Endothelial cell of umbilical vein (primary cell): Measurements from ENCODE around the gene C20orf141. TPM values are rescaled to one million over a fixed set of nuclear protein-coding genes. Genes with fewer than 3 reads are reported as not detected.
"Not testable (repeated sequence)": the region's sequence is repeated elsewhere in the genome, so short reads cannot be mapped to it uniquely, and the experiment has no call there.

Experiments used
- BruUV-seq: library from RNA; stranded (reverse); fragments of 400-500 nt; replicated peaks from 2 replicates; lab custom pipeline; 2021; lab: Mats Ljungman, UMichigan
- CTCF ChIA-PET: fragments of 300-600, 350-600 bp; sonication (Branson Sonifier 250); formaldehyde crosslinking; loops from one replicate; lab custom pipeline; 2021; ENCODE audit warnings: antibody characterized with exemption, inconsistent platforms; lab: Charles Lee
- POLR2A ChIA-PET: fragments of 300-600, 350-600 bp; sonication (Branson Sonifier 250); formaldehyde crosslinking; loops from one replicate; lab custom pipeline; 2021; ENCODE audit warnings: antibody characterized with exemption, inconsistent platforms; lab: Charles Lee
- DNase-seq: peaks from one replicate; pipeline ENCODE4 v3.0.0-alpha.2; 2011; ENCODE audit warnings: low read depth, low spot score
- FAIRE-seq: peaks from 2 replicates; lab custom pipeline; 2011; peaks lifted over from hg19 to GRCh38; lab: Jason Lieb, UNC
- H2AFZ ChIP-seq: 2 replicates; pipeline ENCODE4 v1.6.0; 2012; ENCODE audit warnings: low read depth, low read length, control low read depth, inconsistent platforms
- H3K27ac ChIP-seq: 2 replicates; pipeline ENCODE4 v1.5.1; 2011; ENCODE audit warnings: low read depth, mild to moderate bottlenecking, control low read depth, low read length, moderate library complexity; ENCODE audit not compliant: insufficient read depth
- H3K27me3 ChIP-seq, 2 experiments: 2 replicates each; pipeline versions ENCODE4 v1.6.0 to v1.6.1; 2011; ENCODE audit warnings: low read length in 2 of 2, mixed read lengths in 1 of 2; ENCODE audit not compliant: control insufficient read depth in 2 of 2, insufficient read depth in 2 of 2
- H3K36me3 ChIP-seq, 2 experiments: 2 replicates in 1 of 2; 3 replicates in 1 of 2; pipeline ENCODE4 v1.5.1; 2011; ENCODE audit warnings: low read length in 2 of 2, mild to moderate bottlenecking in 1 of 2, moderate library complexity in 1 of 2; ENCODE audit not compliant: control insufficient read depth in 2 of 2, insufficient read depth in 2 of 2; ENCODE audit errors: extremely low read depth in 1 of 2
- H3K4me1 ChIP-seq: 3 replicates; pipeline ENCODE4 v1.5.1; 2011; ENCODE audit warnings: mild to moderate bottlenecking, low read length; ENCODE audit not compliant: control insufficient read depth, insufficient read depth; ENCODE audit errors: extremely low read depth
- H3K4me2 ChIP-seq: 2 replicates; pipeline ENCODE4 v1.6.1; 2011; ENCODE audit warnings: low read length, control low read depth, mixed read lengths; ENCODE audit not compliant: insufficient read depth
- H3K4me3 ChIP-seq, 3 experiments: fragments of 200-600 bp in 1 of 3; sonication (generic), shearing (Covaris generic) in 1 of 3; replicated peaks in 1 of 3; 2 replicates each; pipeline ENCODE4 v1.5.1; 2011 to 2016; ENCODE audit warnings: control low read depth in 3 of 3, low read length in 3 of 3, mild to moderate bottlenecking in 2 of 3, inconsistent platforms in 1 of 3, low read depth in 1 of 3, moderate library complexity in 1 of 3; ENCODE audit not compliant: insufficient read depth in 1 of 3
- H3K79me2 ChIP-seq: 2 replicates; pipeline ENCODE4 v1.6.0; 2012; ENCODE audit warnings: low read length, inconsistent platforms; ENCODE audit not compliant: control insufficient read depth, insufficient read depth
- H3K9ac ChIP-seq: replicated peaks from 2 replicates; pipeline ENCODE3; 2011; ENCODE audit warnings: low read length, control low read depth; ENCODE audit not compliant: insufficient read depth; ENCODE audit errors: extremely low read depth
- H3K9me1 ChIP-seq: replicated peaks from 3 replicates; pipeline ENCODE4 v1.6.0; 2011; ENCODE audit warnings: mild to moderate bottlenecking, low read length; ENCODE audit not compliant: control insufficient read depth, insufficient read depth; ENCODE audit errors: extremely low read depth
- H3K9me3 ChIP-seq: replicated peaks from 2 replicates; pipeline ENCODE4 v1.5.1; 2012; ENCODE audit warnings: low read length, inconsistent platforms; ENCODE audit not compliant: control insufficient read depth, insufficient read depth
- H4K20me1 ChIP-seq: replicated peaks from 2 replicates; pipeline ENCODE3; 2011; ENCODE audit warnings: mild to moderate bottlenecking, low read length; ENCODE audit not compliant: control insufficient read depth, insufficient read depth; ENCODE audit errors: extremely low read depth
- EZH2 ChIP-seq: IDR thresholded peaks from 2 replicates; pipeline ENCODE4 v1.6.1; 2012; ENCODE audit warnings: borderline replicate concordance, low read depth, mild to moderate bottlenecking, moderate library complexity, low read length, inconsistent platforms; ENCODE audit not compliant: severe bottlenecking
- FOS ChIP-seq: IDR thresholded peaks from 2 replicates; pipeline ENCODE4 v1.6.1; 2011; ENCODE audit warnings: mild to moderate bottlenecking, low read length, moderate library complexity, borderline replicate concordance; ENCODE audit not compliant: insufficient read depth
- GATA2 ChIP-seq: IDR thresholded peaks from 2 replicates; pipeline ENCODE4 v1.7.0; 2011; ENCODE audit warnings: low read depth, mild to moderate bottlenecking, moderate library complexity, mixed read lengths, low read length; ENCODE audit not compliant: insufficient read length, insufficient read depth
- JUN ChIP-seq: IDR thresholded peaks from 2 replicates; pipeline ENCODE4 v1.6.1; 2011; ENCODE audit warnings: borderline replicate concordance, low read depth; ENCODE audit not compliant: insufficient read length, insufficient read depth
- MYC ChIP-seq: IDR thresholded peaks from one replicate; pipeline ENCODE4 v1.6.1; 2011; ENCODE audit warnings: mild to moderate bottlenecking, low read depth, low read length
- POLR2A ChIP-seq: IDR thresholded peaks from 2 replicates; pipeline ENCODE4 v1.6.1; 2012; ENCODE audit warnings: low read depth, mild to moderate bottlenecking, control low read depth, low read length
- POLR2AphosphoS5 ChIP-seq: IDR thresholded peaks from 2 replicates; pipeline ENCODE4 v1.6.1; 2012; ENCODE audit warnings: low read depth, mild to moderate bottlenecking, control low read depth, low read length, moderate library complexity; ENCODE audit not compliant: insufficient read depth
- dilution Hi-C: fragments of 300-500 bp; cut with MboI; formaldehyde crosslinking; loops from one replicate; pipeline ENCODE4 v1.15.0; 2019; ENCODE audit warnings: low sequenced_read_pairs; ENCODE audit not compliant: extremely low pct_ligation_motif_present
- intact Hi-C: fragments of 100-400 bp; cut with micrococcal nuclease; formaldehyde crosslinking; loops from one replicate; pipeline ENCODE4 v1.10.0; 2022
- polyA plus RNA-seq, 4 experiments: library from polyadenylated mRNA; depleted of rRNA in 3 of 4; stranded (reverse) in 3 of 4; unstranded in 1 of 4; fragments of >200 nt; gene quantifications; 2 replicates each; pipeline versions ENCODE4 v1.2.1 to v1.2.3, GENCODE V29; 2011 to 2012; ENCODE audit warnings: missing spikeins in 1 of 4
- total RNA-seq: library from RNA; stranded (reverse); gene quantifications from 2 replicates; pipeline ENCODE4 v1.2.3, GENCODE V29; 2021
- TF ChIP-seq, protein P1 (sequence below), 2 donors: IDR thresholded peaks; 1 replicate in 1 of 2; 2 replicates in 1 of 2; pipeline ENCODE4 v1.5.1; 2011; ENCODE audit warnings: low read length in 2 of 2, mild to moderate bottlenecking in 2 of 2, moderate library complexity in 2 of 2, control low read depth in 1 of 2, inconsistent platforms in 1 of 2, low read depth in 1 of 2; ENCODE audit not compliant: insufficient read depth in 1 of 2; ENCODE audit errors: extremely low read depth in 1 of 2
- TF ChIP-seq, protein P2 (sequence below): IDR thresholded peaks from 2 replicates; pipeline ENCODE4 v1.6.1; 2011; ENCODE audit not compliant: insufficient read depth, insufficient read length

Gene C20orf141
- total and polyA plus RNA-seq, 2 donors (not counting 3 experiments of a cell fraction or from before 2014, with no cell fraction given), result not detected

DNA sequence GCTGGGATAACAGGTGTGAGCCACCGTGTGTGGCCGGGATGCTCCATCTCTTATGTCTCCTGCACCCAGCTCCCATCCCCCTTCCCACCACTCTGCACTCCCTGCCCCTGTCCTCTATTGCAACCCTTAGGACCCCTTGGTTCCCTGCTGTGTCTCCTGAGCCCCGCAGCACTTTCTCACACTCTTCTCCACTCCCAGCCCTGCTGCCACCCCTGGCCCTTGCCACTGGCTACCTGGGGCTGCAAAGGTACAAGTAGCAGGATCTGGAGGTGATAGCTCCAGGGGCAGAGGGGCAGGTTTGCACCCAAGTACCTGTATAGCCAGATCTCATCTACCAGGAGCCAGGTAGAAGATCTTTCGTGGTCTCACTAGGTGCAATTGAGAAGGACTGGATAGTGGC, 7.8 kb upstream of the C20orf141 start:
- Histone ChIP-seq H4K20me1 (no peaks in the 10 kb centered on the region), H3K4me2 (no peak overlapping the region), H3K4me1 (no peaks in the 10 kb centered on the region), H3K27ac (no peak overlapping the region), H2AFZ (no peak overlapping the region), H3K79me2 (no peaks in the 10 kb centered on the region), H3K9me3 (no peaks in the 10 kb centered on the region), H3K27me3 (peaks cover 40 to 63% of the 10 kb centered on the region in 2 experiments), H3K9me1 (no peaks in the 10 kb centered on the region), H3K36me3 (no peaks in the 10 kb centered on the region), H3K9ac (no peak overlapping the region), H3K4me3 (no peak overlapping the region)
- intact Hi-C loops (no loop called here), dilution Hi-C loops (no loop called here)
- ChIA-PET POLR2A (no interaction called here), CTCF (no interaction called here)
- no TSS peak for BruUV-seq
- no peak for TF ChIP-seq MYC
- TF ChIP-seq POLR2AphosphoS5, result no peak
- no peak for TF ChIP-seq JUN
- TF ChIP-seq POLR2A, result no peak
- no peak for TF ChIP-seq FOS
- no peak for TF ChIP-seq GATA2
- no peak for TF ChIP-seq EZH2
- TF ChIP-seq, protein P1, sequence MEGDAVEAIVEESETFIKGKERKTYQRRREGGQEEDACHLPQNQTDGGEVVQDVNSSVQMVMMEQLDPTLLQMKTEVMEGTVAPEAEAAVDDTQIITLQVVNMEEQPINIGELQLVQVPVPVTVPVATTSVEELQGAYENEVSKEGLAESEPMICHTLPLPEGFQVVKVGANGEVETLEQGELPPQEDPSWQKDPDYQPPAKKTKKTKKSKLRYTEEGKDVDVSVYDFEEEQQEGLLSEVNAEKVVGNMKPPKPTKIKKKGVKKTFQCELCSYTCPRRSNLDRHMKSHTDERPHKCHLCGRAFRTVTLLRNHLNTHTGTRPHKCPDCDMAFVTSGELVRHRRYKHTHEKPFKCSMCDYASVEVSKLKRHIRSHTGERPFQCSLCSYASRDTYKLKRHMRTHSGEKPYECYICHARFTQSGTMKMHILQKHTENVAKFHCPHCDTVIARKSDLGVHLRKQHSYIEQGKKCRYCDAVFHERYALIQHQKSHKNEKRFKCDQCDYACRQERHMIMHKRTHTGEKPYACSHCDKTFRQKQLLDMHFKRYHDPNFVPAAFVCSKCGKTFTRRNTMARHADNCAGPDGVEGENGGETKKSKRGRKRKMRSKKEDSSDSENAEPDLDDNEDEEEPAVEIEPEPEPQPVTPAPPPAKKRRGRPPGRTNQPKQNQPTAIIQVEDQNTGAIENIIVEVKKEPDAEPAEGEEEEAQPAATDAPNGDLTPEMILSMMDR (IDR thresholded peaks at IDR 0.05; ENCODE audit: extremely low read depth in 1 of 2, insufficient read depth in 1 of 2, low read depth in 1 of 2, low read length in 2 of 2), result no peak
- TF ChIP-seq, protein P2, sequence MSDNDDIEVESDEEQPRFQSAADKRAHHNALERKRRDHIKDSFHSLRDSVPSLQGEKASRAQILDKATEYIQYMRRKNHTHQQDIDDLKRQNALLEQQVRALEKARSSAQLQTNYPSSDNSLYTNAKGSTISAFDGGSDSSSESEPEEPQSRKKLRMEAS, result no peak
- no peak for DNase-seq
- FAIRE-seq, result no peak

DNA sequence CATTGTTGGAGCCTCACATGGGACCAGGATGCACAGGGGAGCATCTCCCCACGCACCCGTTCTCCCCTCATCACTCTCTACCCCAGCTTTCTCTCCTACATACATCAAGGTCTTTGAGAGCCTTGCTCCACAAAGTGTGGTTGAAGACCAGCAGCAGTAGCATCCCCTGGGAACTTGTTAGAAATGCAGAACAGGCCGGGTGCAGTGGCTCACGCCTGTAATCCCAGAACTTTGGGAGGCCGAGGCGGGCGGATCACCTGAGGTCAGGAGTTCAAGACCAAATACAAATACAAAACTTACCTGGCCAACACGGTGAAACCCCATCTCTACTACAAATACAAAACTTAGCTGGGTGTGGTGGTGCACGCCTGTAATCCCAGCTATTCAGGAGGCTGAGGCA, 6.9 kb upstream of the C20orf141 start:
- POLR2A ChIA-PET, H3K4me2 ChIP-seq, DNase-seq, H3K4me3 ChIP-seq, H3K27ac ChIP-seq, dilution Hi-C loops, H3K9me3 ChIP-seq, H2AFZ ChIP-seq, H3K79me2 ChIP-seq, BruUV-seq, FAIRE-seq, H3K4me1 ChIP-seq, intact Hi-C loops, H3K9me1 ChIP-seq, CTCF ChIA-PET, H4K20me1 ChIP-seq, H3K36me3 ChIP-seq, H3K9ac ChIP-seq: not testable (repeated sequence)
- H3K27me3 ChIP-seq, result peaks cover 34 to 60% of the 10 kb centered on the region in 2 experiments
